OCI-LY7 (cell line): ENCODE measurements around the gene DUSP7. TPM values are rescaled to one million over a fixed set of nuclear protein-coding genes. Genes with fewer than 3 reads are reported as not detected.

Source experiments
- BruUV-seq: library from RNA; stranded (reverse); fragments of 400-500 nt; replicated peaks from 2 replicates; lab custom pipeline; 2021; lab: Mats Ljungman, UMichigan
- CTCF ChIA-PET: fragments of 300-600 bp; sonication (Branson Sonifier 250); formaldehyde crosslinking; loops from one replicate; lab custom pipeline; 2022; ENCODE audit warnings: antibody characterized with exemption; ENCODE audit not compliant: unreplicated experiment; lab: Charles Lee
- POLR2A ChIA-PET: fragments of 300-600 bp; sonication (Branson Sonifier 250); formaldehyde crosslinking; loops from one replicate; lab custom pipeline; 2022; ENCODE audit warnings: antibody characterized with exemption; lab: Charles Lee
- DNase-seq: peaks from one replicate; pipeline ENCODE4 v3.0.0-alpha.2; 2015; ENCODE audit warnings: low spot score
- H2AFZ ChIP-seq: fragments of 200-600 bp; sonication (generic), shearing (Covaris generic); 2 replicates; pipeline ENCODE4 v1.6.1; 2014; ENCODE audit warnings: mild to moderate bottlenecking, antibody characterized with exemption, low read length, moderate library complexity
- H3K27ac ChIP-seq: fragments of 200-600 bp; sonication (generic); 2 replicates; pipeline ENCODE4 v1.5.1; 2014; ENCODE audit warnings: mixed run types, low read depth, mild to moderate bottlenecking, moderate library complexity, low read length, inconsistent platforms; ENCODE audit not compliant: poor library complexity, severe bottlenecking
- H3K36me3 ChIP-seq: fragments of 200-600 bp; sonication (generic); 2 replicates; pipeline ENCODE4 v1.6.1; 2014; ENCODE audit warnings: mild to moderate bottlenecking, antibody characterized with exemption, low read length, moderate library complexity, mixed read lengths; ENCODE audit not compliant: insufficient read depth
- H3K4me1 ChIP-seq: fragments of 200-600 bp; sonication (generic); 2 replicates; pipeline ENCODE4 v1.5.1; 2014; ENCODE audit warnings: mild to moderate bottlenecking, low read length; ENCODE audit not compliant: insufficient read depth, poor library complexity, severe bottlenecking
- H3K4me2 ChIP-seq: fragments of 200-600 bp; sonication (generic); 2 replicates; pipeline ENCODE4 v1.6.1; 2014; ENCODE audit warnings: mild to moderate bottlenecking, low read length
- H3K4me3 ChIP-seq: fragments of 200-600 bp; sonication (generic); 2 replicates; pipeline ENCODE4 v1.5.1; 2014; ENCODE audit warnings: mild to moderate bottlenecking, low read depth, low read length; ENCODE audit not compliant: poor library complexity, severe bottlenecking
- H3K79me2 ChIP-seq: fragments of 200-600 bp; sonication (generic); 2 replicates; pipeline ENCODE4 v1.6.1; 2016; ENCODE audit warnings: low read depth, mild to moderate bottlenecking, low read length, moderate library complexity, mixed read lengths; ENCODE audit not compliant: insufficient read depth
- H3K9me2 ChIP-seq: fragments of 200-600 bp; sonication (generic); 2 replicates; pipeline ENCODE4 v1.6.1; 2016; ENCODE audit warnings: mild to moderate bottlenecking, low read length, mixed read lengths; ENCODE audit not compliant: insufficient read depth
- H3K9me3 ChIP-seq: fragments of 200-600 bp; sonication (generic); 2 replicates; pipeline ENCODE4 v1.6.1; 2014; ENCODE audit warnings: mild to moderate bottlenecking, mixed run types, low read length, mixed read lengths
- H4K20me1 ChIP-seq: fragments of 200-600 bp; sonication (generic); 2 replicates; pipeline ENCODE4 v1.6.1; 2014; ENCODE audit warnings: mild to moderate bottlenecking, antibody characterized with exemption, low read length, moderate library complexity, mixed read lengths; ENCODE audit not compliant: insufficient read depth
- EZH2phosphoT487 ChIP-seq: fragments of 200-600 bp; sonication (generic); IDR thresholded peaks from 2 replicates; pipeline ENCODE4 v1.6.1; 2018; ENCODE audit warnings: low read depth, borderline replicate concordance, mild to moderate bottlenecking, mixed run types, antibody characterized with exemption, low read length, moderate library complexity, mixed read lengths
- intact Hi-C: fragments of 100-400 bp; cut with micrococcal nuclease; formaldehyde crosslinking; loops from one replicate; pipeline ENCODE4 v1.10.0; 2022; ENCODE audit not compliant: unreplicated experiment
- total RNA-seq, 2 experiments: library from RNA; depleted of rRNA in 1 of 2; stranded (reverse); fragments of >200 nt in 1 of 2; shearing (Covaris generic) in 1 of 2; gene quantifications; 2 replicates each; pipeline ENCODE4 v1.2.3, GENCODE V29; 2014 to 2022
- TF ChIP-seq, protein P1 (sequence below): fragments of 200-600 bp; sonication (generic); conservative IDR thresholded peaks from 2 replicates; pipeline ENCODE4 v1.5.1; 2014; ENCODE audit warnings: mild to moderate bottlenecking, antibody characterized with exemption, low read length, moderate library complexity, mixed read lengths

Gene DUSP7
- total RNA-seq, 2 experiments from 2014 or later: 11.4 to 14.4 TPM

- H4K20me1 ChIP-seq: no peaks in the 10 kb centered on the region
- peaks cover 75% of the 10 kb centered on the region for H3K36me3 ChIP-seq
- intact Hi-C loops: no loop called here
- CTCF ChIA-PET: no interaction called here
- H2AFZ ChIP-seq: no peak overlapping the region
- H3K27ac ChIP-seq: no peak overlapping the region
- no TSS peak for BruUV-seq
- H3K79me2 ChIP-seq: no peaks in the 10 kb centered on the region
- H3K4me1 ChIP-seq: no peaks in the 10 kb centered on the region
- H3K4me3 ChIP-seq: no peak overlapping the region
- POLR2A ChIA-PET: no interaction called here
- H3K9me2 ChIP-seq: no peaks in the 10 kb centered on the region
- H3K9me3 ChIP-seq: no peaks in the 10 kb centered on the region
- no peak for TF ChIP-seq EZH2phosphoT487
- TF ChIP-seq, protein P1, sequence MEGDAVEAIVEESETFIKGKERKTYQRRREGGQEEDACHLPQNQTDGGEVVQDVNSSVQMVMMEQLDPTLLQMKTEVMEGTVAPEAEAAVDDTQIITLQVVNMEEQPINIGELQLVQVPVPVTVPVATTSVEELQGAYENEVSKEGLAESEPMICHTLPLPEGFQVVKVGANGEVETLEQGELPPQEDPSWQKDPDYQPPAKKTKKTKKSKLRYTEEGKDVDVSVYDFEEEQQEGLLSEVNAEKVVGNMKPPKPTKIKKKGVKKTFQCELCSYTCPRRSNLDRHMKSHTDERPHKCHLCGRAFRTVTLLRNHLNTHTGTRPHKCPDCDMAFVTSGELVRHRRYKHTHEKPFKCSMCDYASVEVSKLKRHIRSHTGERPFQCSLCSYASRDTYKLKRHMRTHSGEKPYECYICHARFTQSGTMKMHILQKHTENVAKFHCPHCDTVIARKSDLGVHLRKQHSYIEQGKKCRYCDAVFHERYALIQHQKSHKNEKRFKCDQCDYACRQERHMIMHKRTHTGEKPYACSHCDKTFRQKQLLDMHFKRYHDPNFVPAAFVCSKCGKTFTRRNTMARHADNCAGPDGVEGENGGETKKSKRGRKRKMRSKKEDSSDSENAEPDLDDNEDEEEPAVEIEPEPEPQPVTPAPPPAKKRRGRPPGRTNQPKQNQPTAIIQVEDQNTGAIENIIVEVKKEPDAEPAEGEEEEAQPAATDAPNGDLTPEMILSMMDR: no peak
- H3K4me2 ChIP-seq: no peak overlapping the region
- no peak for DNase-seq
These were observed 46.6 kb upstream of the DUSP7 start for GRCh38 chr3:52102934-52103333.

- CTCF ChIA-PET: no interaction called here
These were observed 42.6 kb upstream of the DUSP7 start for GRCh38 chr3:52099001-52099401.

DNA sequence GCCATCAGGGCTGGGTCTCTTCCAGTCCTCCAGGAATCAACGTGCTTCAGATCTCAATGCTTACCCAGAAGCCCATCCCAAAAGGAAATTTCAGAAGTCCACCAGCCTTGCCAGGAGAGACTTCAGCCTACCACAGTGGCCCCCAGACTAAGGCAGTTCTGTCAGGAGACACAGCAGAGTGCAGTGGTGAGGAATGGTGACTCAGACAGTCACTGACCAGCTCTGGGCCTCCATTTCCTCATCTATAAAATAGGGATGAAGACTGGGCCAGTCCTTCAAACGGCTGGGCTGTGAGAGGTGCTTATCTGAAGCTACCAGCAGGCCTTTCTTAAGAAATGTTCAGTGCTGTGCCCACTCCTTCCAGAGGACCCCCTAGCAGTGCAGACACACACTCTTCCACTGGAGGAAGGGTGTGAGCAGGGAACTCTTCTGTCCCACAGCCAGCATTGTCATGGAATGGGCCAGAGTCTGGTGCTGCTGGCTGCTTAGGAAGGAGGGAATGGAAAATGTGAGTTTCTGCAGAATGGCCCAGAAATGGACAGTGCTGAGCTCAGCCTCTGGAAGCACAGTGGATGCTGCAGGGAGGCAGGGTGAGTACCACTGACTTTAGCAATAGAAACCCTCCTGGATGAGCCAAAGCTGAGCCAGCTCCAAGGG, 41.6 kb upstream of the DUSP7 start:
- Histone ChIP-seq H3K36me3 (peaks cover 82% of the 10 kb centered on the region), H3K9me2 (no peaks in the 10 kb centered on the region), H2AFZ (no peak overlapping the region), H4K20me1 (no peaks in the 10 kb centered on the region), H3K4me2 (no peak overlapping the region), H3K79me2 (no peaks in the 10 kb centered on the region), H3K27ac (no peak overlapping the region), H3K9me3 (no peaks in the 10 kb centered on the region), H3K4me1 (no peaks in the 10 kb centered on the region), H3K4me3 (no peak overlapping the region)
- POLR2A ChIA-PET: no interaction called here
- BruUV-seq: no TSS peak
- CTCF ChIA-PET: no interaction called here
- no peak for DNase-seq
- TF ChIP-seq EZH2phosphoT487: no peak
- TF ChIP-seq, protein P1: no peak
- intact Hi-C loops: no loop called here

More at GRCh38 chr3:52099001-52099401, 42.6 kb upstream of the DUSP7 start:
- Histone ChIP-seq H3K9me2 (no peaks in the 10 kb centered on the region), H3K9me3 (no peaks in the 10 kb centered on the region), H3K4me2 (no peak overlapping the region), H2AFZ (no peak overlapping the region), H3K27ac (no peak overlapping the region), H3K36me3 (peaks cover 82% of the 10 kb centered on the region), H3K79me2 (no peaks in the 10 kb centered on the region), H4K20me1 (no peaks in the 10 kb centered on the region), H3K4me3 (no peak overlapping the region), H3K4me1 (no peaks in the 10 kb centered on the region)
- BruUV-seq: no TSS peak
- no peak for DNase-seq
- TF ChIP-seq, protein P1: no peak
- intact Hi-C loops: no loop called here
- POLR2A ChIA-PET: no interaction called here
